Adipose tissue (tissue), 3 donors: Measurements from ENCODE around the gene ARAP2. TPM values are rescaled to one million over a fixed set of nuclear protein-coding genes. Genes with fewer than 3 reads are reported as not detected.

Experiments
- H3K27ac ChIP-seq: one replicate; pipeline ENCODE4 v1.5.1; 2013; ENCODE audit warnings: low read depth, low read length
- WGBS, 3 donors: extraction: QIAGEN DNeasy Blood & Tissue Kit; methylation state at CpG; one replicate each; pipeline ENCODE4 v1.1.7; 2013; 5-methylcytosine and 5-hydroxymethylcytosine counted together
- polyA plus RNA-seq, 3 donors: library from polyadenylated mRNA; stranded (reverse); fragments of 200-250 nt; gene quantifications; one replicate each; pipeline ENCODE4 v1.2.3, GENCODE V29; 2013
- donor health status: healthy with polysubstance abuse.
- donor health status: Bipolar disorder and iron deficiency.
- donor health status: healthy.

The ARAP2 gene
- polyA plus RNA-seq, result 1 to 10 TPM; 1.3 to 3.8 (median 2.1) TPM

GRCh38 chr4:36244257-36245082, at the start of gene ARAP2:
Gene ARAP2, minus strand, starts transcription at chr4:36244514. Its CDS starts 15,028 bp downstream, at chr4:36229486.
- WGBS, 3 donors, result 1 to 2% (median 2%) methylated on average over 52 to 81 of the region's 81 CpGs
- H3K27ac ChIP-seq, result no peak within 1 kb of the TSS

DNA sequence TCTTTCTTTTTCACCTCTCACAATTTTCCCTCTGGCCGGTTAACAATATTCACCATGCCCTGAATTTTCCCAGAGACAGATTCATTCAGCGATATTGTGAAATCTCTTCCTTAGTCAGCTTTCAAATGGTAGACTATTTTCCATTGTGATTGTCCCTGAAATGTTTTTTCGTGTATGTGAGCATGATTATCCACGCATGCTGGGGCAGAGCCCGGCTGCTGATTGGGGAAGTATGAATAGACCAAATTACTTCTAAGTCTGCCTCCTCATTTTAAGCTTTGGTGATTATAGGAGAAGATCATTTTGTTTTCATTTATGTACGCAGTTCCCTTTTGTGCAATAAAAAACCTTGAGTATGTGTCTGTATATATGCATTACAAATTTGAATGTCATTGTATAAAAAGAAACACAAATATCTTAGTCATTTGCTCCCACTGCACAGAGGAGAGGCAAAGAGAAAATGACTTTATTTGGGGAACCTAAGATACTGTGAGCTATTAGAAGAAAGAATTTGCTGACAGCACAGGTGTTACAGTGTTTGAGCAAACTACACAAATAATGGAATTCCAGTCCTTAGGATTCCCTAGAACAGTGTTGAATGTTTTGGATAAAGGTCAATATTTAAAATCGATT, 48.4 kb upstream of the ARAP2 start:
- 57 to 82% (median 74%) methylated on average over 7 of the region's 7 CpGs for WGBS, 3 donors

GRCh38 chr4:36290641-36291040, 46.3 kb upstream of the ARAP2 start:
- WGBS, 3 donors, result 76 to 82% (median 76%) methylated on average over 2 of the region's 2 CpGs
- no peak overlapping the region for H3K27ac ChIP-seq

More for the DNA sequence above, 48.4 kb upstream of the ARAP2 start:
- no peak overlapping the region for H3K27ac ChIP-seq

- no peak overlapping the region for H3K27ac ChIP-seq
- WGBS, 3 donors, result 37 to 59% (median 42%) methylated on average over 2 of the region's 2 CpGs
These were observed 44.6 kb upstream of the ARAP2 start for GRCh38 chr4:36288731-36289426.

DNA sequence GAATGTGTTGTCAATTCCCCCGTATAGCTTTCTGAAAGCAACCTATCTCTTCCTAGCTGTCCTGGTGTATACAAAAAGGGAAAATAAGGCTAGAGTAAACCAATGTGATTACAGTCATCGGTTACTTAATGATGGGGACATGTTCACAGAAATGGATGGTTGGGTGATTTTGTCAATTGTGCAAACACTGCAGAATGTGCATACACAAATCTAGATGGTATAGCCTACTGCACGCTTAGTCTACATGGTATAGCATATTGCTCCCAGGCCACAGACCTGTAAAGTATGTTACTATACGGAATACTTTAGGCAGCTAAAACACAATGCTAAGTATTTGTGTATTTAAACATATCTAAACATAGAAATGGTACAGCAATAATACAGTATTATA, 42.2 kb upstream of the ARAP2 start:
- 85 to 88% (median 86%) methylated on average over 4 of the region's 4 CpGs for WGBS, 3 donors
- H3K27ac ChIP-seq, result no peak overlapping the region

GRCh38 chr4:36285784-36286480, 41.6 kb upstream of the ARAP2 start:
- no peak overlapping the region for H3K27ac ChIP-seq
- WGBS, 3 donors, result 82 to 83% (median 82%) methylated on average over 6 of the region's 6 CpGs

GRCh38 chr4:36283912-36284465, 39.7 kb upstream of the ARAP2 start:
- H3K27ac ChIP-seq, result no peak overlapping the region
- WGBS, 3 donors, result 70 to 84% (median 78%) methylated on average over 2 of the region's 2 CpGs

DNA sequence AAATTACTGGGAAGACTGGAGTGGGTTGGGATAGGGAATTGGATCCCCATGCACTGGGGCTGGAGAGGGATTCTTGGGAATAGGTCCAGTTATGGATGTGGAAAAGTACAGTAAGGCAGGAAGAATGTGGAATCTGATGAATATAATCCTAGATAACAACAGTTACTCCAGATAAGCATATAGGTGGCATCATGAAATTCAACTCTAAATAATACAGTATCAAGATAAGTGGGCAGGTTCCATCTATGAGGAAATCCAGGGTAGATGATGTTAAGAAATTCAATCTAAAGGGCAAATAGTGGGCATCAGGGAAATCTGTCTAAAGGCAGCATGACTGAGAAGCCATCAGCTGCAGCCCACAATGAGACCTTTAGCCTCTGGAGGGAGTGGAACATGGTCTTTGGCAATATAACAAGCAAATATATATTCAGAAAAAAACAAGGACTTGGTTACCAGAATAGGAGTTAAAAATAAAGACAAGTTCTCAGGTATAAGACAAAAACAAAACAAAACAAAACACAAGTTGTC, 38.3 kb upstream of the ARAP2 start:
- no peak overlapping the region for H3K27ac ChIP-seq

DNA sequence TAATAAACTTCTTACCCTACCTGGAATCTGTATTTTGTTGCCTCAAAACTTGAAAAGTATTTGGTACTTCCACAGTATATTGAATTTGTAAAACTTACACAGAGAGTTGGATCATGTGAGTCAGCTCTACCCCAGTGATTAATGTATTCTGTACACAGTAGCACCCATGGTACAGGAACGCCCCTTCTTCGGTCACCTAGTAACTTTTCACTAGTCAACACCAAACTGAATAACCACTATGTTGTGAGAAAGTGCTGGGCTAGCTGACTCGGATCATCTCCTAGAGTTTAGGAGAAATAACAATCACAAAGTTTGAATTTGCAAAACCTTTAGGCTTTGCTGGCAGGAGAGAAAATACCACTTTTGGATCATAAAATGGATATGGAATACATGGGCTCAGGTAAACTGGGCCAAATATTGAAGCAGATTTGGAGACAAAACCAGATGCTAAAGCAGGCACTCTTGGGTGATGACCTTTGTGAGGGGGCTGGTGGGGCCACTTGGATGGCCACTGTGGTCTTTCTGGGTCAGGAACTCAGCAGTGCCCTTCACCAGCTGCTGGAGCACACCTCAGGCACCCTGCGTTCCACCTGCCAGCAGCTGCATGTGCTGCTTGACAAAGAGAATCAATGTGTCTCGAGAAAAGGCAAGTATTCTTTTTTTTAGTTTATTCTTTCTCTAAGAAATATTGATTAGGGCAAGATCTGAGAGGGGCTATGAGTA, 37.2 kb upstream of the ARAP2 start, which contains the start of gene DTHD1:
TSS of gene DTHD1 (plus strand) at position 233 of the 723 bp plus-strand sequence. CDS start at position 376, 143 bp downstream.
- H3K27ac ChIP-seq, result no peak within 1 kb of the TSS
- 80 to 88% (median 87%) methylated on average over 5 of the region's 5 CpGs for WGBS, 3 donors

DNA sequence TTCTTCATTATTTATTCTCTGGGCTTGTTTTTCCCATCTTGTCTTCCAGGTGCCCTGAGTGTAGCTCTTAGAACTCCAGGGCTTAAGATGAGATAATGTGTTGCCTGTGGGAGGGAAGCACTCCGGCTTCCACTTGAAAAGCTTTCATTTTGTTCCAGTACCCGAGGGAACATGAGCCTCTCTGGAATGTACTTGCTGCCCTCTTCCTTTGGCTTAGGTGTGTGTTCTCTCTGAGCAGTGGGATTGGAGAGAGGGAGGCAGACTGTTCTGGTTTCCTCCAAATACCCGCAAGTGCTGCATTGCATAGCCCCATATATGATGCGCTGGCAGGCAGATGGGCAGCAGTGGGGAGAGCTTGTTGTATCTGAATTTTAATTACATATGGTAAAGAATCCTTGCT, 36.2 kb upstream of the ARAP2 start:
- 53 to 66% (median 58%) methylated on average over 4 of the region's 4 CpGs for WGBS, 3 donors
- no peak overlapping the region for H3K27ac ChIP-seq

DNA sequence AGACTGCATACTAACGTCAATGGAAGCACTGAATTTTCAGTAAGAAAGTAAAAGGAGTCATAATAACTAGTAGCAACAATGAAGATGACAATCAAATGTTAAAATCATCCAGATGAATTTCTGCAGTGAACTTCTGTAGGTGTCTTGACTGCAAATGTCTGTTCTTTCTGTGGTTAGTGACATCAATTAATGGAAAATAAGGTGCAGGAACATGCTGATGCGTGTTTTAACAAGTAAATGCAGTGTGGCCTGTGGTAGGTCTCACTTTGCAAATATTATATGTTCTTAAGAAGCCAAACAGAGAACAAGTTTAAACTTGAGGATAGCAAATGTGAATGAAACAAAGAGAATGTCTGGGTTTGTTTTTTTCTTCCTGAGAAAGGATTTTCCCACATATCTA, 34.5 kb upstream of the ARAP2 start:
- no peak overlapping the region for H3K27ac ChIP-seq
- 76 to 84% (median 82%) methylated on average over 2 of the region's 2 CpGs for WGBS, 3 donors

DNA sequence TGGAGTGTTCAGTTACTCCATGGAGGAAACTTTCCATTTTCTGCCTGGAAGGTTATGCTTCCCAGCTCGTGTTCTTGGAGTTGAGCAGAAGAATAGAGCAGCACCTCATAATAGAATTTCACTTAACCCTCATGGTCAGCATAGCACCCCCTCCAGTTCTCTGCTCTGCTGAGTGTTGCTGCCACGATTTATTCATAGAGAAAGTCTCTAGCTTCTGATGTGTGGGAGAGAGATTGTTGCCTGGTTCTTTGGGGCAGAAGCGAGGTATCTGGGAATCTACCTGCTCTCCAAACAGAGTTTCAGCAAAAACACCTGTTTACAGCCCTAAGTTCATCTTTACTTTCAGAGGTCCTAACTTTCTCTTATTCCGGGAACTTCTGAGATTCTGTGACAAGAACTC, 33.2 kb upstream of the ARAP2 start:
- H3K27ac ChIP-seq, result no peak overlapping the region
- WGBS, 3 donors, result 69 to 80% (median 78%) methylated on average over 4 of the region's 4 CpGs

GRCh38 chr4:36274158-36274557, 29.8 kb upstream of the ARAP2 start:
- WGBS, 3 donors, result 81 to 90% (median 82%) methylated on average over 4 of the region's 4 CpGs
- no peak overlapping the region for H3K27ac ChIP-seq

DNA sequence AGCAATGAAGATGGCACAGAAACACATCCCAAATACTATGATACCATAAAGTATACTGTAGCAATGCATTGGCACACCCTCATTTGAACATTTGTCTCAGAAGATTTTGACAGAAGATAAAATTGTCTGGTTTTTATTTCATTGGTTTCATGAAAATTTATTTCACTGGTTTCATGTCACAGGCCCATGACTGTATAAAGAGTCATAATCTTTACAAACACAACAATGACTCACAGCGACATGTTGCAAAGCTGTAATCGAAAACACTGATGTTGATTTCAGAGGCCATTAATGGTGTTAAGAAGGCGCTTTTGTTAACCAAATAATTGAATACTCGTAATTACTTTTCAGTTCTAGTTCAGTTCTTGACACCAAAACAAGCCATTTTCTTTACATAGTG, 29.0 kb upstream of the ARAP2 start:
- H3K27ac ChIP-seq, result no peak overlapping the region
- WGBS, 3 donors, result 85 to 89% (median 87%) methylated on average over 4 of the region's 4 CpGs

- whole genome bisulfite sequencing, 3 donors, result 66 to 87% (median 82%) methylated on average over 5 of the region's 5 CpGs
- H3K27ac ChIP-seq, result no peak overlapping the region
These were observed 25.3 kb upstream of the ARAP2 start for GRCh38 chr4:36269533-36270173.

- no peak overlapping the region for H3K27ac ChIP-seq
- WGBS, 3 donors, result 80 to 89% (median 84%) methylated on average over 4 of the region's 4 CpGs
These were observed 24.8 kb upstream of the ARAP2 start for GRCh38 chr4:36269101-36269500.
